ENCODE results near the gene TENM4.

The TENM4 gene

DNA sequence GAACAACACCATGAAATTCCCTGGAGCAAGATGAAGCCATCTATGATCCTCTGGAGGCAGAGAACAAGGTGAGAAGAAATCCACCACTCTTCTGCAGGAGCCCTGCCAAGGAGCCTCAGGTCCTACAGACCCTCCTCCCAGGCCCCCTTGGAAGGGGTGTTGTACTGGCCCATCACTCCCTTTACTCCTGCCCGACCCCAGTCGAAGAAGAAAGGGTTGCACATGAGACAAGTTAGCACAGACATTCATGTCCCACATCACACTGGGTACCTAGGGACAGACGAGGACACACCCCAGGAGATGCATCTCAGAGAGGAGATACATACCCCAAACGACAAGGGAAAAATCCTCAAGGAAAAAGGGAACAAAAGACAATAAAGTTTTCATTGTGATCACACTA, 783.4 kb downstream of the TENM4 start:
- no peak for DNase-seq (ENCODE audit: low read depth)

DNA sequence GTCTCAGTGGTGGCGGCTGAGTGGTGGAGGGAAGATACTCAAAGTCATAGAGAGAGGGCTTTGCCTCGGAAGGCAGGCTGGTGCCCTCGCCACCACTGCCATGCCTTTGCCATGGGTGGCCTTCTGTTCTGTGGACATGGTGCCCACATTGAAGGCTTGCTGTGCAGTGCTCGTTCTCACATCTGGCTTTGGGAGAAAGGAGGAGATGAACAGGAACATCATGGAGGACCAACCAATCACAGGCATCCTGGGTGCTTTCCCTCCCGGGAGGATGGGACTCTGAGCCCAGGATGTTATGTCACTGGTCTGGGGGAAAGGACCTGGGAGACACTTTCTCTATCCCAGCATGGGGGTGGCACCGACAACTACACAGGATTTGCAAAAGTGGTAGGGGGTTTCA, 783.8 kb downstream of the TENM4 start:
- DNase-seq (ENCODE audit: low read depth) = no peak

DNA sequence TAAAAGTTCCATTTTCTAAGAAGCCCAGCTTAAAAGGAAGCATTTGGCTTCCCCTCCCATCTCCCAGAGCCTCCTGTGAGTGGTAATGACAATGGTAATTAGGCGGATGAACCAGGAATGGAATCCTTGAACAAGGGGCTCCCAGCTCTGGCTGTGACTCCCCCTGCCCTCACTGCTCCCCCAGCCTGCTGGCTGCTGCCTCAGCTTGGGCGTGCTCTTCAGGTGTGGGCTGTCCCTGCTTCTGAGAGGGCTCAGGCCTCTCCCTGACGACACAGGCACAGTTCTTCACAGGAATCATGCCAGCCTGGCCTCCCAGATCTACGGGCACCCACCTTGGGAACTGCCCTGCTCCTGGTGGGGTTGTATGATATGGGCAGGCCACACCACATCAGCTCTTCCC, 784.5 kb downstream of the TENM4 start:
- DNase-seq (ENCODE audit: low read depth) = no peak

DNA sequence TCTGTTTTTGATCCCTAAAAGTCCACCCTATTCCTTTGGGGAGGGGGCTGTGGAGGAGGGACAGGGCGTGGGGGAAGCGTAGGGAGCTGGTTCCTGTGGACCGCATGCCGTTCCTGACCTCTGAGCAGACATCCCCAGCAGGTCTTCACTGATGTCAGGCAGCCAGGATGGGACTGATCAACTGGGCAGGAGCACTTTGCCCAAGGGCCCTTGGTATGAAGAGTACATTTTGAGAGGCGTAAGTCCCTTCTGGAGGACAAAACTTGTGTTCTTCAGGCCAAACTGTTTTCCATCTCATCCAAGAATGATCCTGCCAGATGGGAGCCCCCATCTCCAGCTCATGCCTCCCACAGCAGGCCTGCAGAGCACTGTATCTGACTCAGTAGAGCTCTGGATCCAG, 785.3 kb downstream of the TENM4 start:
- DNase-seq (ENCODE audit: low read depth) = no peak

DNA sequence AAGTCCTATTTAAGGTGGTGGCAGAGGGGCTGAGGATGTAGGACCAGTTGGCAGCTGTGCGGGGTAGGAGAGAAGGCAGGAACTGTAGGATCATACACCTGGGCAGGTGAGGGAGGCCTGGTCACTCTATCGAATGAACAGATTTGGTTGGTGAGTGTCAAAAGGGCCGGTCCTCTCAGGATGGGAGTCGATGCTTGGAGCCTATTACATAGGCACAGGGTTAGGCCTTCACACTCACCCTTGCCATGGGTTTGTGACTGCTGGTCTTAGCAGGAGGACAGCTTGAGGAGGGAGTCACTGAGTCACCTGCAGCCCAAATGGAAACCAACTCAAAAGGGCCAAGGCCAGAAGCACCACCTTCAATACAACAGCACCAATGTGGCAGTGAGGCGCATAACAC, 786.0 kb downstream of the TENM4 start:
- DNase-seq (ENCODE audit: low read depth) = no peak

DNA sequence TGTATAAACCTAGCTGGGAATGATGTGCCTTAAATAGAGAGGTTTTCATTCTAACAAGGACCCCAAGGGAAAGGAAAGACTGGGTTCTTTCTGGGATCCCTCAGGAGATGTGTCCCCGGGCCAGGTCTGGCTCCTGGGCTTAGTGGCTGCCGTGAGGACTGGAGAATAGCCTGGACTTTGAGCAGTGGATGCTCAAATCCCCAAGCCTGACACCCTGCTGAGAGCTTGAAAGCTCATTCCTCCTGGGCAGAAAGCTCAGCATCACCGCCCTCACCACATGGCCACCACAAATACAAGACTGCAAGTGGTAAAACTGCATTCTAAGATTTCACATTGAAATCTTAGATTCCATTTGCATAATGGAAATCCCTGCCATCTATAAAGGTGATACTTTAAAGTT, 786.8 kb downstream of the TENM4 start:
- no peak for DNase-seq (ENCODE audit: low read depth)

DNA sequence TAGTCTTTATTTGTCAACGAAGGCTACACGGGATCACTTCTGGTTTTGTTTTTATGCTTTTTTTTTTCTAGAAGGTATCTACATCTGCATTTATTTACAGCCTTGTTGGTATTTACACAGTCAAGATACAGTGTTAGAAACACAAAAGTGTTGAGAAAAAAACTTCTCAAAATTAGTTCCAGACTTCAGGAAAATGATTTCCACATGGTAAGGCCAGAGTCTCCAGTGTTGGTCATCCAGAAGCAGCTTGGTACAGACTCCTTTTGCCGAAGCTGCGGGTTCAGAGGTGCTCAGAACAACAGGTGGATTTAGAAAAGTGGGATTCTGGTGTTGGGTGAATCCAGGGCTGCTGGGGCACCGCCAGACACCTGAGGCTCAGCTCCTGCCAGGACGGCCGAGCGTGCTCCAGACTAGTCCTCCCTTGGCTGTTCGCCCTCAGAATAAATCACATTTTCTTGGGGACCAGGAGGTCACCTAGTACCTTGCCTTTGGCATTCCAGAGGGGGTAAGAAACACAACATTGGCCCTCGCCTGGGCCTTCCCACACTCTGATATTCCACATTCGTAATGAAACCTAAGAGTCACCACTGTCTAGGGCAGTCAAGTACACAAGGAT, 787.4 kb downstream of the TENM4 start:
- no peak for DNase-seq (ENCODE audit: low read depth)

DNA sequence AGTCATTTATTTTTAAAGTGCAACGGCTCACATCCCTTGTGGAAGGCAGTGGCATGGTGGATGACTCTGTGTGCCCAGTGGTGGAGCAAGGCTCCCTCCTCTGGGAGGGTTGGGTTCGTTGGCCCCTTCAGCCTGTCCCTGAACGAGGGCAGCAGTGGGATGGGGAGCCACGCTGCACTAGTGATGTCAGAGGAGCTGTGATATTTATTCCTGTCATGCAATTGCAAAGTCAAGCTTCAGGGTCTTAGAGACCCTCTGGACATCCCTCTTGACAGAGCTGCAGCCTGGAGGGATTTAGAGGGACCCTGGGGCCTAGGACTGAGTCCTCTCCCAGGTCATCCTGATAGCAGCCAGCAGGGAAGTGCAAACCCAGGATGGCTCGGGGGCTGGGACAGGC, 788.0 kb downstream of the TENM4 start:
- no peak for DNase-seq (ENCODE audit: low read depth)

DNA sequence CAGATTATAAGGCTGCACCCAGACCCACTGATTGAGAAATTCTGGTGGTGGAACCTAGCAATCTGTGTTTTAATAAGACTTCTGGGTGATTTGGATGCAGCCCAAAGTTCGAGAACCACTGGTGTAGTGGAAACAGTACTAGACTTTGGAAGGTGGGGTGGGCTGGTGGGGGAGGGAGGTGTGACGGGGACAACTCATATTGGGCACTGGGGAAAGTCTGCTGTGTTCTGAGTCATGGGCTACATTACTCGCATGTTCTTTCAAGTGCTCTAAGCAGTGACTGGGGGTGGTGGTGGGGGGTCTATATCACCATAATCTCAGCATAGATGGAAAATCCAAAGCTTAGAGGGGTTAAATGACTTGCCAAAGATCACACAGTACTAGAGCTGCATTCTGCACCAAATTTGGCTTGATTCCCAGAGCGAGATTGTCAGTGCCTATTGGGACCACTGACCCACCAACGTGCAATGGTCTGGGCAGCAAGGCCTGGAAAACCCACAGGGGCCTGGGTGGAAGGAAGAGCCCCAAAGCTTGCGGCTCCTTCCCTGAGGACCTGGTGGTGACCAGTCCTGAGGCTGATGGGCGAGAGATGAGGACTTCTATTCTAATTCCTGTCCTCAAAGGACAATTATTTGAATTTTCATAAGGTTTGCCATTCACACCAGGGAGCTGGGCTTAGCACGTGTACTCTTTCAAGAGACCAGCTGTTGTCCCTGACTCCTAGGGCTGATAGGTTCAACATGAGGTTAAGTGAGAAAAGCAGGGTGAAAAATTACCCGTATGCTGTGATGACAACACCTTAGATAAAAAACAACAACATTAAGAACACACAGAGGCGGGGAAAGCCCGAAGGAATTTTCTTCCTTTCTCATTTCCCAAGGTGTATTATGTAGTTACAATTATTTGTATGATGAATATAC, 788.6 kb downstream of the TENM4 start:
- no peak for DNase-seq (ENCODE audit: low read depth)

DNA sequence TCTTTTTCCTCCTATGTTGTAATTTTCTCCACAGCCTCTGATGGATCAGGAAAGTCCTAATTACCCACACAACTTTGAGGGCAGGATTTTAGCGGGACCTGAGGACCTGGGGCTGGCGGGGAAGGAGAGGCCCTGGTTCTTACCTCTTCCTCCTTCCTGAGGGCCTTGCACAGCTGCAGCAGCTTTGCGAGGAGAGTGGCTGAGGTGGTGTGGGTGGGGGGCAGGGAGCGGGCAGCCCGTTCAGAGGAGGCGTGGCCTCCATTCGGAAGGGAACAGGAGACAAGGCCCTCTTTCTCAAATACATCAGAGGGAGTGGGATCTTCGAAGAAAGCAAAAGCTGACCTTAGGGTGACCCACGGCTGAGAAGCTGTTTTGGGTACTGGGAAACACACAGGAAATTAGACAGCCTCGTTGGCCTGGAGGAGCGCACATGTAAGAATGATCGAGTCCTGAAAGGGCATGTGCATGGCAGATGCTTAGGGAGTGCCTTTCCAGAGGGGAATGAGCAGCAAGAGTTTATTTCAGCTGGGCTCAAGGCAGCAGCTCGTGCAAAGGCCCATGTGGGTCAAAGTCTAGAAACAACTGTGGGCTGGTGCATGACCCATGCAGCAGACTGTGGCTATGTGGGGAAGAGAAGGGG, 789.6 kb downstream of the TENM4 start:
- DNase-seq (ENCODE audit: low read depth) = no peak

DNA sequence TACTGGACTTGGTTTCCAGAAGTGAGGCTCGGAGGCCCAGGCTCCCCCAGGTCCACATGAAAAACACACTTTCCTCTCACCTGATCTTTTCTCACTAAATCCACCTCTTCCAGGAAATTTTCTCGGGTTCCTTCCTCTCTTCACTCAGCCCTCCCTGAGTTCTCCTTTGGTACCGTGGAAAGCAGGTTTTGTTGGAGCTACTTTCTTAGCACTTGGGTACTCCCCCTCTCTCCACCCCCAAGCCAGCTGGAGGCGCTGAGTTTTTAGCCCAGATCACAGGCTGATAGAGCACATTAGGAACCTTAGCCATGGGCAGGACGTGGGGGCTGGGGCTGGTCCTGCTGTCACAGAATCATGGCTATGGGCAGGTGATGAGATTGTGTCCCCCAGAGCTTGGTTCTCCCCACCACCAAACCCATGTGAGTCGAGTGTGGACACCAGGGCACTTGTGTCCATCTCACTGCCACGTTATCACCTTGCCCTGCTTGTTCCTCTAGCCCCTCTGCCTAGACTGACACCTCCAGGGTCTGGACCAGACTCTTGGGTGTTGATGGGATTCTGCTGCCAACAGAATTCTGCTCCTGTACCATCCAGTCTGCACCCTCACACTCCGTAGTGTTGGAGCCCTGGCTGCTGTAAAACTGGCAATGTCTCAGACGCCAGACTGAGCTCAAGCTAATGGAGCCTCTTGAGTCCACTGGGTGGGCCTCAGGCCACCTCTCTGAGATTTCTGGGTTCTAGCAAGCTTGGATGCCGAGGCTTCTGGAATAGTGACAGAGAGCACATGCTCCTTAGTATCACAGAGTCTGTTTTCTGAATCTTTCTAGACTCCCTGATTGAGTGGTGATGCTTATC, 791.2 kb downstream of the TENM4 start:
- no peak for DNase-seq (ENCODE audit: low read depth)

DNA sequence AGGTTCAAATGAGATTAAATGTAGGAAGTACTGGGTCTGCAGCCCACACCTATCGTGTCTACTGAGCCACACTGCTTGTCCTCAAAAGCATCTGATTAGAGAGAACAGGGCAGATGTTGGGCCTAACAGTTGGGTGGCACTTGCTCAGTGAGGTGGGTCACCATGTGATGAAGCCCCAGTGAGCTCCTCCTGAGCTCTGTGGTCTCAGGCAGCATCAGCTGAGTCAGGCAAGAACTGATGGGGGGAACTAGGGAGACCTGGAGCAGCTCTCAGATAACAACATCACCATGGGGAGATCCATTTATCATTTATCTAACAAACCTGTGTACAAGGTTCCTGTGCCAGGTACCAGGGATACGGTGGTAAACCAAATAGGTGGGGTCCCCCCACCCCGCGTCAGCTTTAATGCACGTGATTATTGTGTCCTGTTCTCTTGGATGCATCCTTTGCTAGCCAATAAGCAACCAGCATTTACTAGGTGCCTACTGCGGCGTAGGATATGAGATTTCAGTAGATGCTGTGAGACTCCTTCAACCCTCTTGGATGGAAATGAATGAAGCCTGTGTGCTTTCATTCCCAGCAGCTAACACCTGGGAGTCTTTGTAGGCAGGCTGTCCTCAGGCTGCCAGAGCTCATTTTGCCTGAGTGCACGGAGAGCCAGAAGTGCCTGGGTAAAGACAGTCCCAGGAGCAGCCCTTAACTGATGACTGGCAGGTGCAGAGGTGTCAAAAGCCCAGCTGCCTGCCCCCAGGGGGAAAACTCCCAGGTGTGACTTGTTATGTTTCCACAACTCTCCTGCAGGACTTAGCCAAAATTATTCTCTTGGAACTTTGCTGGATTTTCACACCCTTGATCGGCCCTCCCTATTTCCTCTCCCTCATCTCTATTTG, 792.6 kb downstream of the TENM4 start:
- no peak for DNase-seq (ENCODE audit: low read depth)

DNA sequence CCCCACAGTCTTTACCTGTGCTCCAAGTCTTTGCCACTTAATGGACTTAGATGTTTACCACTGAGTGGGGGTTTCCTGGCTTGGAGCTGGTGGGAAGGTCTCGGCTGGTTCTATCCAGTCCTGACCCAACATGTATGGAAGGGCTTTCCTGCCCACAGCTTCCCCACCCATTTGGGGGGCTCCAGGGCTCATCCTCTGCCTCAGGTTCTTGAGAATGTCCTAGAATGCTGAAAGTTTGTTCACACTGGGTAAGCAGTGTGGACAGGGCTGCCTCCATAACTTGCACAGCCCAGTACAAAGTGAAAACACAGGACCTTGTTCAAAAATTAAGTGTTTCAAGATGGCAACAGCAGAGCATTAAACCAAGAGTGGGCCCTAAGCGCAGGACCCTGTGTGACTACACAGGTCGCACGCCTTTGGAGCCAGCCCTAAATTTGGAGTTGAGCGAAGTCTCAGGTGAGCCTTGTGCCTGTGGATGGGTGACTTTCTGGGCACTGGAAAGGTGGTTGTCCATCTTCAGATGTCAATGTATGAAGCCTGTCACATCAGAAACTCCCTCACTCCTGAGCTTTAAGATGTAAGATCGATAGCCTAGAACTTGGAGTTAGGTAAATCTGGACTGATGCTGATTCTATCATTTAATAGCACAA, 793.4 kb downstream of the TENM4 start:
- DNase-seq (ENCODE audit: low read depth) = no peak

DNA sequence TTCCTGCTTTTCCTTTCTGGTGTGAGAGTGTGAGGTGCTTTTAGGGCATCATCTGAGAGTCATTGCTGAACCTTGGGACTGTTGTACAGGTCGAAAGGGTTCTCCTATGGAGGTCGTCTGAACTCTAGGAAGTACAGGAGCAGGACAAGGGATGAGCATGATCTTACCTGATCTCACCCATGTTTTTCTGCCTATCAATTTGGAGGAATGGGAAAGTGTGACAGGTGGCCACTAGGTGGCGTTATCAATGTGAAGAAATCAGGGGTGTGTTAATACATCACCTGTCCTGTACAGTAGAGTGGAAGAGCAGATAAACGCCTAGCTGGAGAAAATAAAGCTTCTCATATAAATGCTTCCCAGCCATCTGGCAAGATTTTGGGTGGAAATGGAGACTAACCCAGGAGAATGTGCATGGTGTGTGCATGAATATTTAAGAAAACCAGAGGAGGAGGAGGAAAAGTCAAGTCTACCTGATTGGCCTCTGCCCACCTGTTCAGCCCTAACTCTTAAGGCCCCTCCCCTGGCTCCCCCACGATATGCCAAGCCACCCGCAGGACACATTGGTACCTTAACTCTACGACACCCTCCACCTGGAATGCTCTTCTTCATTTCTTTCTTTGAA, 794.2 kb downstream of the TENM4 start:
- peak; percentile 18 for DNase-seq (ENCODE audit: low read depth)

DNA sequence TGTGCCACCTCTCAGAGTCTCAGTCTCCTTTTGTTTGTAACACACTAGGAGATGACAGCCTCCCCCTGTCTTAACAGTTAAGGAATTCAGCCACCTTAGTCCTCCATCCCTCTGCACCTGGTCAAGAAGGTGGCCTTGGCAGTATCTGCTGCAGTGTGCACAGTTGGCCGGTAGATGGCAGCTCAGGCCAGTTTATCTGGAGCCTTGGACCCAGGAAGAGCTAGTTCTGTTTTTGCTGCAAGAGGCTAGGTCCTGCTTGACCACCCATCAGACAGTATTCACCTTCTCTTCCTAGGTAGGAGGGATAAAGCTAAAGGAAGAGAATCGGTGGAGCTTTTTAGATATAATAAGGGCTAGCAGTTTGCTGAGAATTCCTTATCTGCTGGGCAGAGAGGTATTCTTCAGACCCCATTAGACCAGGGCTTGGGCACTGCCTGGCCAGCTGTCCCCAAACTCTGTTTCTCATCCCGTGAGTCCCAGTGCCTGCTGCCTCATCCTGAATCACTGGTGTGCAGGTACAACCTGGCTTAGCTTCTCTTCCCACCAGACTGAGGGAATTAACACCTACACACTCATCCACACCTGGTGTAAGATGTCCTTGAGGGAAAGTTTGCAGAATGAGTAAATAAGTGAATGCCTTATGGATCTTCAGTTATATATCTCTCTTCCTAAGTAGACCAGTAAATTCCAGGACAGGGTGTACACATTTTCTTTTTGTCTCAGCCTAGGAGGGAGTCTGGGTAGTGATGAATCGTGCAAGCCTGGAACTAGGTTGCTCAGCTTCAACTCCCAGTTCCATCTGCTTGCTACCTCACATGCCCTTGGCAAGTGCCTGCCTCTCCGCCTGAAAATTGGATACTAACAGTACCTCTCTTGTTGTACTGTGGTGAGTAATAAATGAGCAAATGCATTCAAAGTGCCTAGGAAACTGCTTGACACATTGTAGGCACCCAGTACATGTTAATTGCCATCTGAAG, 795.3 kb downstream of the TENM4 start:
- peak; percentile 31 for DNase-seq (ENCODE audit: low read depth)

DNA sequence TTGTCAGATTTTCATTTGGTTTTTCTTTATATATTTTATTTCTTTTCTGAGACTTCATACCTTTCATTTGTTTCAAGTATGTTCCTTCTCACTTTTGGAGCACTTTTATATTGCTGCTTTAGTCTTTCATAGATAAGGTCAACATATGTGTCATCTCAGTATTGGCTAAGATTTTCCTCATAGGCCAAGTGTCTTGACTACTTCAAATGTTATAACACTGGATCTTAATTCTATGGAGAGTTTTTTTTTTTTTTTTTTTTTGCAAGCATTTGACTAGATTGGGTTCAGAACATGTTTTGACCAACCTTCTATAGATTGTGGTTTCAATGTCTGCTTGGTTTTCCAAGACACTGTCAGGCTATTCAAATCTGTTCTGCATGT, 797.2 kb downstream of the TENM4 start:
- DNase-seq (ENCODE audit: low read depth) = no peak

DNA sequence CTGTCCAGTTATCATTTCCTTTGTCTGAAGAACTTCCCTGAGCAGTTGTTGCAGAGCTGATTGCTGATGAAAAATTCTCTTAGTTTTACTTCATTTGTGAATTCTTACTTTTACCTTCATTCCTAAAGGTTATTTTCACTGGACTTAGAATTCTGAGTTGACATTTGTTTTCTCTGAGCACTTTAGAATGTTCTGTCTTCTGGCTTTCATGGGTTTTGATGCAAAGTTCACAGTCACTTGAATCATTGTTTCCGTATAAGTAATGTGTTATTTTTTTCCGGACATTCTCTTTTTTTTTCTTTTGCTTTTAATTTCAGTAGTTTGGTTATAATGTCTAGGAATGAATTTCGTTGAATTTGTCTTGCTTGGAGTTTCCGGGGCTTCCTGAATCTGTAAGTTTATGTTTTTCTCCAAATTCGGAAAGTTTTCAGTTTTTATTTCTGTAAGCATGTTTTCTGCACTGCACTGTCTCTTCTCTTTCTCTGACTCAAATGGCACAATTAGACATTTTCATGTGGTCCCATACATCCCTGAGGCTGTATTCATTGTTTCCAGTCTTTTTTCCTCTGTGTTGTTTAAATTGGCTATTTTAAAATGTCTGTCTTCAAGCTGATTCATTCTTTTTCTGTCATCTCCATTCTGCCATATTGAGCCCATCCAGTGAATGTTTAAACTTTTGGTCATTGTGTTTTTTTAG, 797.7 kb downstream of the TENM4 start:
- no peak for DNase-seq (ENCODE audit: low read depth)

DNA sequence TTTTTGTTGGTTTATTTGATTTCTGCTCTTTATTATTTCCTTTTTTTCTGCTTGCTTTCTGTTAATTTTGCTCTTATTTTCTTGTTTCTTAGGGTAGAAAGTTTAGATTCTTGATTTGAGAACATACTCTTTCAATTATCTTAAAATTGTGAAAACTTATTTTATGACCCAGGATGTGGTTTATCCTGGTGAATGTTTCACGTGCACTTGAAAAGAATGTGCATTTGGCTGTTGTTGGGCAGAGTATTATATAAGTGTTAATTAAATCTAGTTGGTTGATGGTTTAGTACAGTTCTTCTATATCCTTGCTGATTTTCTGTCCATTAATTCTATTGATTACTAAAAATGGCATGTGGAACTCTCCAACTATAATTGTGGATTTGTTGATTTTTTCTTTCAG, 799.3 kb downstream of the TENM4 start:
- no peak for DNase-seq (ENCODE audit: low read depth)
